ENCODE data around the gene MORN1.
"Not testable (repeated sequence)": the region's sequence is repeated elsewhere in the genome, so short reads cannot be mapped to it uniquely, and the experiment has no call there.

MORN1 gene

DNA sequence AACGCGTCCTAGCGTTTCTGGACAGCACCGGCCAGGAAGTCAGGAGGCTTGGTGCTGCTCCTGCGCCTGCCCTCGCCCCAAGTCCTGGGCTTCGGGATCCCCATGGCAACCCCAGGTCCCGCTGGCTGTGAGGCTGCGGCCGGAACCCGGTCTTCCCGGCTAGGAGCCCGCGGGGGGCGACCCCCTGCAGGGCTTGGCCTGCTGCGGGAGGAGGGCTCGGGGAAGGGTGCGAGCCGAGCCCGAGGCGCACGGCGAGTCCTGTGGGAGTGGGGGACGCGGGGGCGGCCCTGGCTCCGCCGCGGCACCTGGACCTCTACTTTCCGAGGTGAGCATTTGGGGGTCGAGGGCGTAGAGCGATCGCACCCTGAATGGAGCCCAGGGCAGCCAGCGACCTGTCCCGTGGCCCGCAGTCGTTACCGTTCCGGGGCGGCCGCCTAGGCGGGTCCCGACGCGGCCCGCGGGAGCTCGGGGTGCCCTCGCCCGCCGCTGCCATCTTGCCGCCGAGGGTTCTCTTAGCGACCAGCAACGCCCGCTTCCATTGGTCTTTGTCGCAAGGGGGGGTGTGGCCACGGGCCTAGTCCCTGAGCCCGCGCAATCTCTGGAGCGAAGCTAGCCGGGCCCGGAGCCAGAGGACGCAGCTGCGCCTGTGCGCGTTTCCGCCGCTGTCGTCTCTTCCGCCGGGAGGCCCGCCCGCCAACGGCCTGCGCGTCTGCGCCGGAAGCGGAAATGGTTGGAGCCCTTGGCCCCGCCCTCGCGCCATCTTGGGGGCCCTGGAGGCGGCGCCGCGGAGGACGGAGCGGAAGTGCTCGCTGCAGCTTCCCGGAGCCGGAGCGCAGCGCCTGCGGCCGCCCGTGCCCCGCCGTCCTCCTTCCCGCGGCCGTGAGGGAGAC, at the start of gene MORN1, which contains the start of gene RER1:
Gene MORN1, minus strand, starts transcription at position 514 of the 890 bp plus-strand sequence. Its CDS starts 21 bp downstream, at position 493.
Gene RER1, plus strand, starts transcription at position 801 of the 890 bp plus-strand sequence. CDS start 3,950 bp downstream, outside the sequence.
- DNase-seq (ENCODE audit: low read depth) = peak; percentile 97
- TF ChIP-seq, protein P1, sequence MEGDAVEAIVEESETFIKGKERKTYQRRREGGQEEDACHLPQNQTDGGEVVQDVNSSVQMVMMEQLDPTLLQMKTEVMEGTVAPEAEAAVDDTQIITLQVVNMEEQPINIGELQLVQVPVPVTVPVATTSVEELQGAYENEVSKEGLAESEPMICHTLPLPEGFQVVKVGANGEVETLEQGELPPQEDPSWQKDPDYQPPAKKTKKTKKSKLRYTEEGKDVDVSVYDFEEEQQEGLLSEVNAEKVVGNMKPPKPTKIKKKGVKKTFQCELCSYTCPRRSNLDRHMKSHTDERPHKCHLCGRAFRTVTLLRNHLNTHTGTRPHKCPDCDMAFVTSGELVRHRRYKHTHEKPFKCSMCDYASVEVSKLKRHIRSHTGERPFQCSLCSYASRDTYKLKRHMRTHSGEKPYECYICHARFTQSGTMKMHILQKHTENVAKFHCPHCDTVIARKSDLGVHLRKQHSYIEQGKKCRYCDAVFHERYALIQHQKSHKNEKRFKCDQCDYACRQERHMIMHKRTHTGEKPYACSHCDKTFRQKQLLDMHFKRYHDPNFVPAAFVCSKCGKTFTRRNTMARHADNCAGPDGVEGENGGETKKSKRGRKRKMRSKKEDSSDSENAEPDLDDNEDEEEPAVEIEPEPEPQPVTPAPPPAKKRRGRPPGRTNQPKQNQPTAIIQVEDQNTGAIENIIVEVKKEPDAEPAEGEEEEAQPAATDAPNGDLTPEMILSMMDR (conservative IDR thresholded peaks at IDR 0.05; ENCODE audit: control insufficient read depth, insufficient read depth, low read depth, low read length) = no peak
- peak within 1 kb of the TSS; percentile 75 for H3K4me3 ChIP-seq (ENCODE audit: control insufficient read depth, low read depth, low read length)

DNA sequence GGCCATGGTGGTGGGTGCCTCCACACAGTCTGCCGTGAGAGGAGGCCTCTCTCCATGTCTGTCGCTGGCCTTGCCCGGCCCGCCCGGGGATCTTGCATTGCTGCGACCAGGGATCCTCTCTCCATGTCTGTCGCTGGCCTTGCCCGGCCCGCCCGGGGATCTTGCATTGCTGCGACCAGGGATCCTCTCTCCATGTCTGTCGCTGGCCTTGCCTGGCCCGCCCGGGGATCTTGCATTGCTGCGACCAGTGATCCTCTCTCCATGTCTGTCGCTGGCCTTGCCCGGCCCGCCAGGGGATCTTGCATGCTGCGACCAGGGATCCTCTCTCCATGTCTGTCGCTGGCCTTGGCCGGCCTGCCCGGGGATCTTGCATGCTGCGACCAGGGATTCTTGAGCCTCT, 49.0 kb upstream of the MORN1 start:
- DNase-seq (ENCODE audit: low read depth); H3K4me3 ChIP-seq (ENCODE audit: control insufficient read depth, low read depth, low read length): not testable (repeated sequence)

DNA sequence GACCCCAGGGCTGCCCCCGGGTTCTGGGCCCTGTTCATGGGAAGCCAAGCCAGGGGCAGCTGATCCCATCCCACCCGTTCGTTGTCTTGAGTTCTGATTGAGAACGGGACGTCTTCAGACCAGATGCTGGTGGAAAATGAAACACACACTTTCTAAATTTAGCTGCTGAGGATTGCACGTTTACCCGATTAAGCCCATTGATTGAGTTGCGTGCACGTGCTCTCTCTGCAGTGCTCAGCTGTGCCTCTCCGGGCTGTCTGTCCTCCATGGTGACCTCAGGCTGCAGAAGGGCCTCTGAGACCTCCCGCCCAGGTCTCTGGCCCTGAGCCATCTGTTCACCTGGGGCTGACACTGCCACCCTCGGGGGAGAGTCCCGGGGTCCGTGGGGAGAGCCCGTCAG, 48.0 kb upstream of the MORN1 start:
- TF ChIP-seq, protein P1 (conservative IDR thresholded peaks at IDR 0.05; ENCODE audit: control insufficient read depth, insufficient read depth, low read depth, low read length) = no peak
- H3K4me3 ChIP-seq (ENCODE audit: control insufficient read depth, low read depth, low read length) = no peak overlapping the region
- no peak for DNase-seq (ENCODE audit: low read depth)

DNA sequence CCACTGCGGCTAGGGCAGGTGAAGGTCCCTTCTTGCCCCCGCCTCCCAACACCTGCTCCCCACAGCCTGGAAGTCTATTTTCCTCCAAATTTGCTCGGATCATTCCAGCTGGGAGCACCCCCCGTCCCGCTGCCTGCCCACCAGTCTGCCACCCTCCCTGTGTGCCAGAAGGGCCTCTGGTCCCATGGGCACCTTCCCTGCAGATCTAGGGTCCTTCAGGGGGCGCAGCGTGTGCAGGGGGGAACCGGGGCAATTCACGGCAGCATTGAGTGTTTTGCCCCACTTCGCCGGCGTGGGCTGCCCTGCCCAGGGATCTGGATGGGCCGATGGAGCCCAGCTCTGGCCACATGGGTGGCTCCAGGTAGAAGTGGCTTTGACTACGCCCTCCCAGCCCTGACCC, 47.3 kb upstream of the MORN1 start:
- TF ChIP-seq, protein P1 (conservative IDR thresholded peaks at IDR 0.05; ENCODE audit: control insufficient read depth, insufficient read depth, low read depth, low read length) = no peak
- no peak overlapping the region for H3K4me3 ChIP-seq (ENCODE audit: control insufficient read depth, low read depth, low read length)
- no peak for DNase-seq (ENCODE audit: low read depth)

DNA sequence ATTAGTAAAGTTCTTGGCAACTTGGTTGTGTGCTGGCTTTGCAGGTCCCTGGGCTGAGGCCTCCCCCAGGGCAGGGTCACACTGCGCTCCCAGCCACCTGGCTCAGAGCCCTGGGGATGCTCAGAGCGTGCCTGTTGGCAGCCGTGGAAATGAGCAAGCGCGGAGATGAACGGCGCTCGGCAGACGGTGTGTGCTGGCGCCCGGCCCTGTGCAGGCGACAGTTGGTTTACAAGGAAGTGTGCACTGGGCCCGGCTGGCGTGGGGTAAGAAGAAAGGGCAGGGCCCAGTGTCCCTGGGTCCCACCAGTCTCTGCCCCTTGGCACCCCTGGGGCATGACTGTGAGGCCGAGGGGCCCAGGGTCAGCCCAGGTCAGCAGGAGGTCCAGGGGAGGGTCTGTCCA, 46.7 kb upstream of the MORN1 start:
- H3K4me3 ChIP-seq (ENCODE audit: control insufficient read depth, low read depth, low read length) = no peak overlapping the region
- no peak for DNase-seq (ENCODE audit: low read depth)
- TF ChIP-seq, protein P1 (conservative IDR thresholded peaks at IDR 0.05; ENCODE audit: control insufficient read depth, insufficient read depth, low read depth, low read length) = no peak

DNA sequence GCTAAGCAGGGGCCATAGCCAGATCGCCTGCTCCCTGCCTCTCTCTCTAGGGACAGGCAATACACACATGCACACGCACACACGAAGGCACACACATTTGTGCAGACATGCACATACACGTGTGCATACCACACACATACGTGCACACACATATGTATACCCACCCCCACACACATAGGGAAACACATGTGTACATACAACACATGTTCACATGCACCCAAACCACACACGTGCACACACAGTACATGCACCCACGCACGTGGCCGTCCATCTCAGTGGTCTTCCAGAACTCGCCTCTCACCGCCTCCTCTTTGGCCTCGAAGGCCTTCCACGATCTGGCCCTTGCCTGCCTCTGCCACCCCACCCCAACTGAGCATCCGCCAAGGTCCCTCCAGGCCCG, 46.3 kb upstream of the MORN1 start:
- TF ChIP-seq, protein P1 (conservative IDR thresholded peaks at IDR 0.05; ENCODE audit: control insufficient read depth, insufficient read depth, low read depth, low read length) = no peak
- no peak overlapping the region for H3K4me3 ChIP-seq (ENCODE audit: control insufficient read depth, low read depth, low read length)
- no peak for DNase-seq (ENCODE audit: low read depth)

DNA sequence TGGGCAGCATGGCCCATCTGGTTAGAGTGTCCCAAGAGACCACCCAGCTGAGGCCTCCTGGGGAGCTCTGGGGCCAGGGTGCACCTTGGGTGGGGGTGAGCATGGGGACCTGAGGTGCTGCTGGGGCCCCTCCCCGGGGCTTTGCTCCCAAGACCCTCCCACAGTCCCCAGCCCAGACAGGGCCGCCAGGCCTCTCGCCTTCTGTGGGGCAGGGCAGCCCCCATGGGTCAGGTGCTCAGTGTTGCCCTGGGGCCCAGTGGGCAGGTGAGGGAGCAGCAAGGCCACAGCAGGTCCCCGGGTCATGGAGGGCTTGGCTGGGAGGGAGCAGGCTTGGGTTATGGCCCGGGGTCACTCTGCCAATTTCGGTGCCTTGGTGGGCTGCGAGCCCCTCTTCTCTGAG, 45.5 kb upstream of the MORN1 start:
- no peak overlapping the region for H3K4me3 ChIP-seq (ENCODE audit: control insufficient read depth, low read depth, low read length)
- no peak for DNase-seq (ENCODE audit: low read depth)
- TF ChIP-seq, protein P1 (conservative IDR thresholded peaks at IDR 0.05; ENCODE audit: control insufficient read depth, insufficient read depth, low read depth, low read length) = no peak
